AG04450 (cell line): ENCODE results near the gene PBX1. TPM values are rescaled to one million over a fixed set of nuclear protein-coding genes. Genes with fewer than 3 reads are reported as not detected.
A peak's percentile ranks its signal among the peaks of the same experiment; 100 is the strongest.

Experiments used
- CTCF ChIA-PET: fragments of 300-600, 350-600 bp; formaldehyde crosslinking; extraction: SDS; loops from one replicate; lab custom pipeline; 2022; ENCODE audit warnings: antibody characterized with exemption, inconsistent platforms; lab: Charles Lee
- POLR2A ChIA-PET: fragments of 350-600 bp; formaldehyde crosslinking; extraction: SDS; loops from one replicate; lab custom pipeline; 2021; ENCODE audit warnings: antibody characterized with exemption, inconsistent platforms; lab: Yijun Ruan, JAX
- DNase-seq: peaks from one replicate; pipeline ENCODE4 v3.0.0-alpha.2; 2011; ENCODE audit warnings: low read depth, low spot score
- H3K27ac ChIP-seq: one replicate; pipeline ENCODE4 v1.5.1; 2012; ENCODE audit warnings: low read depth, low read length, control low read depth
- H3K27me3 ChIP-seq: one replicate; pipeline ENCODE4 v1.6.0; 2012; ENCODE audit warnings: low read length; ENCODE audit not compliant: control insufficient read depth, insufficient read depth
- H3K4me3 ChIP-seq: 2 replicates; pipeline ENCODE4 v1.5.1; 2011; ENCODE audit warnings: mild to moderate bottlenecking, low read depth, low read length, control low read depth
- H3K9me3 ChIP-seq: 2 replicates; pipeline ENCODE4 v1.5.1; 2012; ENCODE audit warnings: low read length; ENCODE audit not compliant: control insufficient read depth, insufficient read depth
- CTCF ChIP-seq: IDR thresholded peaks from 2 replicates; pipeline ENCODE4 v1.5.1; 2011; ENCODE audit warnings: low read depth, low read length, control low read depth, inconsistent platforms
- polyA plus RNA-seq: library from polyadenylated mRNA; depleted of rRNA; stranded (reverse); fragments of >200 nt; gene quantifications from 2 replicates; pipeline ENCODE4 v1.2.3, GENCODE V29; 2011

Gene PBX1
- polyA plus RNA-seq, 1 experiment, result 49.9 TPM

- Histone ChIP-seq H3K9me3 (no peaks in the 10 kb centered on the region), H3K4me3 (no peak overlapping the region), H3K27me3 (no peaks in the 10 kb centered on the region), H3K27ac (no peak overlapping the region)
- TF ChIP-seq CTCF, result no peak
- DNase-seq, result no peak
- CTCF ChIA-PET, result interaction anchor here (1.5 kb wide), 1 partner anchor 14 kb away, joined by 4 read pairs; no protein-coding TSS in a partner anchor
- POLR2A ChIA-PET, result no interaction called here
Measured at GRCh38 chr1:164784960-164785359, 226.0 kb downstream of the PBX1 start.

- no peak for TF ChIP-seq CTCF
Measured at GRCh38 chr1:164785841-164786534, 227.0 kb downstream of the PBX1 start.

GRCh38 chr1:164786980-164787833 lies 228.2 kb downstream of the PBX1 start:
- Histone ChIP-seq H3K27me3 (no peaks in the 10 kb centered on the region), H3K27ac (no peak overlapping the region), H3K9me3 (no peaks in the 10 kb centered on the region), H3K4me3 (no peak overlapping the region)
- ChIA-PET CTCF (interaction anchor here (0.6 to 3.9 kb wide), 62 partner anchors 9 to 967 kb away, joined by 3 to 50 read pairs (median 4); partner anchors contain the start of gene PBX1), POLR2A (interaction anchor here (0.8 to 1.1 kb wide), 2 partner anchors 15 to 228 kb away, joined by 3 read pairs; partner anchors contain the start of gene PBX1)
- DNase-seq, result peak; percentile 48
- TF ChIP-seq CTCF, result peak; percentile 97

More at GRCh38 chr1:164785841-164786534, 227.0 kb downstream of the PBX1 start:
- Histone ChIP-seq H3K4me3 (no peak overlapping the region), H3K9me3 (no peaks in the 10 kb centered on the region), H3K27me3 (no peaks in the 10 kb centered on the region), H3K27ac (no peak overlapping the region)
- ChIA-PET POLR2A (no interaction called here), CTCF (interaction anchor here (0.6 to 3.9 kb wide), 13 partner anchors 8 to 247 kb away, joined by 3 to 50 read pairs (median 4); partner anchors contain the start of gene PBX1)
- no peak for DNase-seq

- POLR2A ChIA-PET, result interaction anchor here (1.1 kb wide), 1 partner anchor 16 kb away, joined by 3 read pairs; no protein-coding TSS in a partner anchor
- no peaks in the 10 kb centered on the region for H3K27me3 ChIP-seq
- H3K9me3 ChIP-seq, result no peaks in the 10 kb centered on the region
- CTCF ChIA-PET, result interaction anchor here (0.6 to 3.9 kb wide), 55 partner anchors 8 to 968 kb away, joined by 3 to 50 read pairs (median 4); partner anchors contain the start of gene PBX1
- TF ChIP-seq CTCF, result no peak
- H3K27ac ChIP-seq, result no peak overlapping the region
- no peak overlapping the region for H3K4me3 ChIP-seq
- no peak for DNase-seq
Measured at GRCh38 chr1:164787834-164788231, 228.8 kb downstream of the PBX1 start.
